ENCODE measurements around the gene UQCR11. TPM values are rescaled to one million over a fixed set of nuclear protein-coding genes. Genes with fewer than 3 reads are reported as not detected.

Gene UQCR11
- total and polyA plus RNA-seq, 2 experiments from 2014 or later = 49.3 to 669 TPM

DNA sequence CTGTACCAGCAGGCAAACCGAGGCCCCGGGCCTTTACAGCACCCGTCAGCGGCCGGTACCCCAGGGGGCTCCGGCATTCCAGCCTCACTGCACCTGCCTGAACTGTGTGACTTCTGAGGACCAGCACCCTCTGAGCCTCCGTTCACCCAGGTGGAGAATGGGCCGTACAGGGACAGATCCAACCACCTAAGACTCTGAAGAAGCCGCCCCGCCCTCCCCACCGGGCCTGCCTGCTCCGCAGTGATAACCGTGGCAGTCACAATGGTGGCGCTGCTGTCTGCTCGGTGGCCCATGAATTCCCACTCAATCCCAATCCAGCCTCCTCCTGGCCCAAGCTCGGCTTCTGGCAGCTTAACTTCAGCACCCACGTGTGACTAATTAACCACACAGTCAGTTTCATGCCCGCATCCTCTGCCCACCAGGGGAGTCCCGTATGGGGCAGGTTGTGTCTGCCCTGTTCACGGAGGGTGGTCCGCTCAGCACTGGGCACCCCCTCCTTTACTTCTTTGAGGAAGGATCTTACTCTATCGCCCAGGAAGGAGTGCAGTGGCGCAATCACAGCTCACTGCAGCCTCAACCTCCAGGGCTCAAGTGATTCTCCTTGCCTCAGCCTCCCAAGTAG is 43.8 kb upstream of the UQCR11 start:
- peaks cover 43% of the 10 kb centered on the region for H3K79me2 ChIP-seq (ENCODE audit: insufficient read depth)
- 75 to 79% methylated on average over 19 to 23 of the region's 23 CpGs for WGBS, 2 experiments (ENCODE audit: low coverage in 1 of 2, low lambda C conversion rate in 2 of 2, missing lambda C conversion rate in 2 of 2)

DNA sequence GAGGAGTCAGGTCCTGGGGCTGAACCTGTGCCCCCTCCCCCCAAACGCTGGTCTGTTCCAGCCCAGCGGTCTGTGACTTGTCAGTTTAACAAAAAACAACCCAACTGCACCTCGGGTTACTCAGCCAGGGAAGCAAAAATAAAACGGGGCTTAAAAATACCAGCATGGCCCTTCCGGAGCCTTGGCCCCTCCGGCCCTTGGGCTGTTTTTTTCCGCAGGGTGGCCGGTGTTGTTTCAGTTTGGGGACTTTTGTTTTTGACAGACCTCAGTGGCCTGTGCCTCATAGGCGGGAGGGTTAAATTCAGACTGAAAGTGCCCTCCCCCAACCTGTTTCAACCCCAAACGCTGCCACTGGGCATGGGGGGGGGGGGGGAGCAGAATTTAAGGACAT is 43.2 kb upstream of the UQCR11 start:
- Histone ChIP-seq H3K79me2 (ENCODE audit: insufficient read depth) (peaks cover 43% of the 10 kb centered on the region), H3K27me3 (replicated peaks; ENCODE audit: insufficient read depth) (no peaks in the 10 kb centered on the region), H3K27ac (no peak overlapping the region), H3K9me3 (ENCODE audit: low read depth) (no peaks in the 10 kb centered on the region), H3K4me2 (ENCODE audit: unreplicated experiment) (no peak overlapping the region), H3K4me3 (no peak overlapping the region), H3K4me1 (ENCODE audit: insufficient read depth) (no peaks in the 10 kb centered on the region), H4K20me1 (ENCODE audit: insufficient read depth) (no peaks in the 10 kb centered on the region), H3K9ac (no peak overlapping the region), H3K9me2 (ENCODE audit: insufficient read depth) (no peaks in the 10 kb centered on the region), H3F3A (ENCODE audit: insufficient read depth) (no peaks in the 10 kb centered on the region), H3K36me3 (ENCODE audit: low read depth) (no peaks in the 10 kb centered on the region; the same call in 1 of the 2 replicates), H2AFZ (no peak overlapping the region)
- DNase-seq = no peak
- WGBS, 2 experiments (ENCODE audit: low coverage in 1 of 2, low lambda C conversion rate in 2 of 2, missing lambda C conversion rate in 2 of 2) = 81 to 83% methylated on average over 10 of the region's 10 CpGs
- in situ Hi-C loops (cut with MboI) = no loop called here
- TF ChIP-seq EZH2 (IDR thresholded peaks at IDR 0.05; ENCODE audit: insufficient read depth, poor library complexity, severe bottlenecking) (no peak), EZH2phosphoT487 (IDR thresholded peaks at IDR 0.05; ENCODE audit: insufficient read depth, low read depth) (no peak)

More for the DNA sequence above, 43.8 kb upstream of the UQCR11 start:
- no peak overlapping the region for H3K4me2 ChIP-seq (ENCODE audit: unreplicated experiment)
- no peak overlapping the region for H3K27ac ChIP-seq
- no peak overlapping the region for H3K4me3 ChIP-seq
- H3F3A ChIP-seq (ENCODE audit: insufficient read depth) = no peaks in the 10 kb centered on the region
- no peaks in the 10 kb centered on the region for H3K9me2 ChIP-seq (ENCODE audit: insufficient read depth)
- no peak overlapping the region for H2AFZ ChIP-seq
- peak; percentile 24 for DNase-seq
- no peaks in the 10 kb centered on the region for H3K4me1 ChIP-seq (ENCODE audit: insufficient read depth)
- H3K9me3 ChIP-seq (ENCODE audit: low read depth) = no peaks in the 10 kb centered on the region
- in situ Hi-C loops (cut with MboI) = no loop called here
- H3K9ac ChIP-seq = no peak overlapping the region
- no peaks in the 10 kb centered on the region; the same call in 1 of the 2 replicates for H3K36me3 ChIP-seq (ENCODE audit: low read depth)
- TF ChIP-seq EZH2 (IDR thresholded peaks at IDR 0.05; ENCODE audit: insufficient read depth, poor library complexity, severe bottlenecking) (no peak), EZH2phosphoT487 (IDR thresholded peaks at IDR 0.05; ENCODE audit: insufficient read depth, low read depth) (no peak)
- no peaks in the 10 kb centered on the region for H3K27me3 ChIP-seq (replicated peaks; ENCODE audit: insufficient read depth)
- H4K20me1 ChIP-seq (ENCODE audit: insufficient read depth) = no peaks in the 10 kb centered on the region

DNA sequence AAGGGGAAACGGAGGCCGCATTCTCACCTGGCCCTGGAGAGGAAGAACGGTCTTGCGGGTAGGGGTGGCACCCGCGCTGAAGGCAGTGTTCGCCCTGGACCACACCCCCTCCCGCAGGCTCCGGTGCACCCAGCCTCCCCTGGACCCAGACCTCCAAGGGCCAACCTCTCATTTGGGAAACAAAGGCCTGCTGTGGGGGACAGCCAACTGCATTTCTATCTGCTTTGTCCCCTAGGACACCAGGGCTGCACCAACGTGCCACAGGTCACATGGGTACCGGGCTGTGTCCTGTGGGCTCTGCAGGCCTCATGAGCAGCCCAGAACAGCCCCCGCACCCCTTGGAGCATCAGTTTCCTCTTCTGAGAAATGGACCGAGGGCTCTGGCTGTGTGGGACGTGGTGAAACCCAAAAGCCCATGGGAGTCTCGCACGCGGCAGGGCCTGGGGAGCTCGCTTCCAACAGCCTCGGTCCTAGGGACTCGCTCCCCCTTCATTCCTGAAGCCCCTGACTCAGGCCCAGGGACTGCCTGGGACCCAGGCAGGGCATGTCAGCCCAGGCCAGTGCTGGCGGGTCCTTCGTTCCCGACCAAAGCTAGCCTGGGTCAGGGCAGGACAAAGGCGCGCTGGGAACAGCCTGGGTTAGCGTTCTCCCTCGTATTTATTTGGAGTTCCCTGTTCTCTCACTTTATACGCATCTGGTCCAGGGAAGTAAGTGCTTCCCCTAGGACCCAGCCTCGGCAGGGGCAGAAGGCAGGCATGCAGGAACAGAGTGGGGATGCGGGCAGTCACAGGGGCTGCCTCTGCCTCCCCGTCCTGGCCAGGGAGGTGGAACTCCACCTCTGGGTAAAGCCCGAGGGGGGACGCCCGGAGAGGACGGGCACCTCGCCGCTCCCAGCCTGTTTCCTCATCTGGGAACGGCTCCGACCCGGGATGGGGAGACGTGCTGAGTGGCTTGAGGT is 42.5 kb upstream of the UQCR11 start:
- no peaks in the 10 kb centered on the region for H4K20me1 ChIP-seq (ENCODE audit: insufficient read depth)
- no peak overlapping the region for H2AFZ ChIP-seq
- H3F3A ChIP-seq (ENCODE audit: insufficient read depth) = no peaks in the 10 kb centered on the region
- H3K4me1 ChIP-seq (ENCODE audit: insufficient read depth) = no peaks in the 10 kb centered on the region
- peaks cover 43% of the 10 kb centered on the region for H3K79me2 ChIP-seq (ENCODE audit: insufficient read depth)
- no peaks in the 10 kb centered on the region; the same call in 1 of the 2 replicates for H3K36me3 ChIP-seq (ENCODE audit: low read depth)
- WGBS, 2 experiments (ENCODE audit: low coverage in 1 of 2, low lambda C conversion rate in 2 of 2, missing lambda C conversion rate in 2 of 2) = 89 to 91% methylated on average over 35 to 41 of the region's 41 CpGs
- H3K9me2 ChIP-seq (ENCODE audit: insufficient read depth) = no peaks in the 10 kb centered on the region
- no peaks in the 10 kb centered on the region for H3K27me3 ChIP-seq (replicated peaks; ENCODE audit: insufficient read depth)
- H3K4me2 ChIP-seq (ENCODE audit: unreplicated experiment) = no peak overlapping the region
- DNase-seq = no peak
- no peaks in the 10 kb centered on the region for H3K9me3 ChIP-seq (ENCODE audit: low read depth)
- TF ChIP-seq EZH2 (IDR thresholded peaks at IDR 0.05; ENCODE audit: insufficient read depth, poor library complexity, severe bottlenecking) (no peak), EZH2phosphoT487 (IDR thresholded peaks at IDR 0.05; ENCODE audit: insufficient read depth, low read depth) (no peak)
- no peak overlapping the region for H3K4me3 ChIP-seq
- H3K27ac ChIP-seq = no peak overlapping the region
- in situ Hi-C loops (cut with MboI) = no loop called here
- H3K9ac ChIP-seq = no peak overlapping the region

DNA sequence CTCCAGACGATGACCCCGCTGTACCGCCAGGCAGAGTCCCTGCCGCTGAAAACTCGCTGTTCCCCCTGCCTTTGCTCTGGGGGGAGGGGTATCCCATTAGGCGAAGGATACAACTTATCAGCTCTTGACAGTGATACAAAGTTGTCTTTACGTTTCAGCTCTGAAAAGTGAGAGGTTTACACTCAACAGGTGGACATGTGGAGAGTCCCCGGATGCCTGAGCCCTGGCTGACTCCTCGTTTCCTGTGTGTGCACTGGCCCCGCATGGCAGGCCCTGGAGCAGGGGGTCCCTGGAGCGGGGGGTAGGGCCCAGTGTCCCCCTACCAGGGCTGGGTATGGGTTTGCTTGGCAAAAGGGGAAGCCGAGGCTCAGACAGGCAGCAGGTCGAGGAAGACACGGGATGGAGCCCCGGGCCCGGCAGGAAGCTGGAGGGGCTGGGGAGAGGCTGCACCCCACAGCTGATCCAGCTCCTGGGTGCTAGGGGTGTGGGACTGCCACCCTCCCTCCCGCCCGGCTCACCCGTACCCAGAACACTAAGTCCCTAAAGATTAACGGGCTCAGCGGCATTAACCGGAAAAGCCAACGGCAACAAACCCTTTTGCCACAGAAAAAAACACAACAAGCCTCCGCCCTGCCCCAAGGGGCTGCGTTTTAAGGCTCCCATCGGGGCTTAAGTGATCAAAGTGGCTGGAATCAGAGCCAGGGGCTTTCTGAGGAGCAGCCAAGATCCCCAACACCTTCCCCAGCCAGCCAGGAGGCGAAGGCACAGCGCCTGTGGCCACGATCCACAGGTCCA is 41.6 kb upstream of the UQCR11 start:
- no peak for DNase-seq
- Histone ChIP-seq H3K27me3 (replicated peaks; ENCODE audit: insufficient read depth) (no peaks in the 10 kb centered on the region), H4K20me1 (ENCODE audit: insufficient read depth) (no peaks in the 10 kb centered on the region), H2AFZ (no peak overlapping the region), H3K79me2 (ENCODE audit: insufficient read depth) (peaks cover 41% of the 10 kb centered on the region), H3K9me2 (ENCODE audit: insufficient read depth) (no peaks in the 10 kb centered on the region), H3K4me2 (ENCODE audit: unreplicated experiment) (no peak overlapping the region), H3K36me3 (ENCODE audit: low read depth) (no peaks in the 10 kb centered on the region; the same call in 1 of the 2 replicates), H3K4me3 (no peak overlapping the region), H3K9me3 (ENCODE audit: low read depth) (no peaks in the 10 kb centered on the region), H3K27ac (no peak overlapping the region), H3F3A (ENCODE audit: insufficient read depth) (no peaks in the 10 kb centered on the region), H3K4me1 (ENCODE audit: insufficient read depth) (no peaks in the 10 kb centered on the region), H3K9ac (no peak overlapping the region)
- TF ChIP-seq EZH2 (IDR thresholded peaks at IDR 0.05; ENCODE audit: insufficient read depth, poor library complexity, severe bottlenecking) (no peak), EZH2phosphoT487 (IDR thresholded peaks at IDR 0.05; ENCODE audit: insufficient read depth, low read depth) (no peak)
- WGBS, 2 experiments (ENCODE audit: low coverage in 1 of 2, low lambda C conversion rate in 2 of 2, missing lambda C conversion rate in 2 of 2) = 90 to 91% methylated on average over 25 to 29 of the region's 29 CpGs
- in situ Hi-C loops (cut with MboI) = no loop called here
